ENCODE results near the gene HBG1.

DNA sequence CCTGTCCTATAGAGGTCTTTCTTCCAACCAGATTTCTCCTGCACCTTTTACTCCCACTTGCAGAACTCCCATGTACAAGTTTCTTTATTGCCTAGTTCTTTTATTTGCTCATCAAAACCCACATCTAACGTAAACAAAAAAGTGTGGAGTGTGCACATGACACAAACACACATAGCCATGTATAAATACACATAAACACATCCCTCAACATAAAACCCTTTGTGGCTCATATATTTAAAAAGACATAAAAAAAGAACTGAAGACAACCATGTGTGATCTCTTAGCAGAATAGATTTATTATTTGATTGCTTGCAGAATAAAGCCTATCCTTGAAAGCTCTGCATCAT, 3.2 kb upstream of the HBG1 start:
- TF ChIP-seq, protein P1, sequence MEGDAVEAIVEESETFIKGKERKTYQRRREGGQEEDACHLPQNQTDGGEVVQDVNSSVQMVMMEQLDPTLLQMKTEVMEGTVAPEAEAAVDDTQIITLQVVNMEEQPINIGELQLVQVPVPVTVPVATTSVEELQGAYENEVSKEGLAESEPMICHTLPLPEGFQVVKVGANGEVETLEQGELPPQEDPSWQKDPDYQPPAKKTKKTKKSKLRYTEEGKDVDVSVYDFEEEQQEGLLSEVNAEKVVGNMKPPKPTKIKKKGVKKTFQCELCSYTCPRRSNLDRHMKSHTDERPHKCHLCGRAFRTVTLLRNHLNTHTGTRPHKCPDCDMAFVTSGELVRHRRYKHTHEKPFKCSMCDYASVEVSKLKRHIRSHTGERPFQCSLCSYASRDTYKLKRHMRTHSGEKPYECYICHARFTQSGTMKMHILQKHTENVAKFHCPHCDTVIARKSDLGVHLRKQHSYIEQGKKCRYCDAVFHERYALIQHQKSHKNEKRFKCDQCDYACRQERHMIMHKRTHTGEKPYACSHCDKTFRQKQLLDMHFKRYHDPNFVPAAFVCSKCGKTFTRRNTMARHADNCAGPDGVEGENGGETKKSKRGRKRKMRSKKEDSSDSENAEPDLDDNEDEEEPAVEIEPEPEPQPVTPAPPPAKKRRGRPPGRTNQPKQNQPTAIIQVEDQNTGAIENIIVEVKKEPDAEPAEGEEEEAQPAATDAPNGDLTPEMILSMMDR (IDR thresholded peaks at IDR 0.05) = no peak
- TF ChIP-seq POLR2A (IDR thresholded peaks at IDR 0.05) (no peak), EP300 (IDR thresholded peaks at IDR 0.05) (no peak)

All from suprapubic skin (tissue), 3 donors.